GM23248 (cell line): ENCODE data around the gene TUBB3.

Experiments used
- EZH2 ChIP-seq: fragments of 200-600 bp; sonication (generic); IDR thresholded peaks from 2 replicates; pipeline ENCODE4 v1.6.1; 2018; ENCODE audit warnings: antibody characterized with exemption, mild to moderate bottlenecking; ENCODE audit not compliant: insufficient read depth, poor library complexity, severe bottlenecking
- EZH2phosphoT487 ChIP-seq: fragments of 200-600 bp; sonication (generic); IDR thresholded peaks from 2 replicates; pipeline ENCODE4 v1.6.1; 2018; ENCODE audit warnings: antibody characterized with exemption, moderate library complexity, mild to moderate bottlenecking, low read depth; ENCODE audit not compliant: insufficient read depth

GRCh38 chr16:89925596-89926079 lies 2.5 kb downstream of the TUBB3 start:
- no peak for TF ChIP-seq EZH2
- no peak for TF ChIP-seq EZH2phosphoT487
